ENCODE data around the gene SLA2. TPM values are rescaled to one million over a fixed set of nuclear protein-coding genes. Genes with fewer than 3 reads are reported as not detected.
"Not testable (repeated sequence)": the region's sequence is repeated elsewhere in the genome, so short reads cannot be mapped to it uniquely, and the experiment has no call there.

Gene SLA2
- total and polyA plus RNA-seq, 4 experiments from 2014 or later = 12.7 to 29.9 (median 21.5) TPM

DNA sequence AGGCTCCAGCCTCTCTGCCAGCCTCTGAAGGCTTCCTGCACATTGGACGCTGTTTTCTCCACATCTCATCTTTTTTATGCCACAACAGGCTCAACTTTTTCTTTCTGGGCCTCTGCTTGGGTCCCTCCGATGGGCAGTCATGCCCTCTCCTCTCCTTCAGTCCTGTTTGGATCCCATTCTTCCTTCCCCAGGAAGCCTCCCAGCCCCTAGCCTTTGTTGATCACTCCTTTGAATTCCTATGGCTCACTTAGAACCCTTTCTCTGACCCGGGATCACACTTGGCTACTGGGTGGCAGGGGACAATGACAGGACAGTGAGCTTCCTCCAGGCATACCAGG, 4.5 kb downstream of the SLA2 start:
- H3K4me3 ChIP-seq (ENCODE audit: low read length in 2 of 2) = no peak overlapping the region
- peak overlapping the region in 1 of 8 donors; percentile 1 for H3K4me3 Mint-ChIP-seq

DNA sequence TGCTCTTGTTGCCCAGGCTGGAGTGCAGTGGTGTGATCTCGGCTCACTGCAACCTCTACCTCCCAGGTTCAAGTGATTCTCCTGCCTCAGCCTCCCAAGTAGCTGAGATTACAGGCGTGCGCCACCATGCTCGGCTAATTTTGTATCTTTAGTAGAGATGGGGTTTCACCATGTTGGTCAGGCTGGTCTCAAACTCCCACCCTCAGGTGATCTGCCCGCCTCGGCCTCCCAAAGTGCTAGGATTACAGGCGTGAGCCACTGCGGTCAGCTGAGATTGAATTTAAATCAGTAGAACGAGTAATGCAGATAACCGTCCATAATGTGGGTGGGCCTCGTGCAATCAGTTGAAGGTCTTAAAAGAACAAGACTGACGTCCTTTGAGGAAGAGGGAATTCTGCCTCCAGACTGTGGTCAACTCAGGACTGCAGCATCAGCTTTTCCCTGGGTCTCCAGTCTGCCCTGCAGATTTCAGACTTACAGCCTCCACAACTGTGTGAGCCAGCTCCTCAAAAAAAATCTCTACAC, 7.1 kb downstream of the SLA2 start:
- H3K9me3 ChIP-seq (ENCODE audit: control insufficient read depth in 1 of 2, low read length in 2 of 2); H3K9me3 Mint-ChIP-seq; H3K27me3 Mint-ChIP-seq; CTCF ChIA-PET (ENCODE audit: partially characterized antibody); H3K27ac Mint-ChIP-seq; intact Hi-C loops (cut with micrococcal nuclease); DNase-seq; H3K4me3 Mint-ChIP-seq; H3K4me3 ChIP-seq (ENCODE audit: low read length in 2 of 2); H3K27me3 ChIP-seq (ENCODE audit: insufficient read depth, low read length); H3K27ac ChIP-seq (ENCODE audit: low read depth, low read length); POLR2A ChIA-PET (ENCODE audit: partially characterized antibody): not testable (repeated sequence)
- peaks cover 30 to 50% of the 10 kb centered on the region in 2 donors for H3K36me3 Mint-ChIP-seq
- Histone ChIP-seq H3K36me3 (ENCODE audit: insufficient read depth, low read length) (peaks cover 46% of the 10 kb centered on the region), H3K4me1 (ENCODE audit: insufficient read depth, low read length) (peaks cover 30% of the 10 kb centered on the region)
- peaks cover 19 to 48% (median 24%) of the 10 kb centered on the region in 4 donors for H3K4me1 Mint-ChIP-seq

More for the DNA sequence above, 4.5 kb downstream of the SLA2 start:
- Histone ChIP-seq H3K27me3 (ENCODE audit: insufficient read depth, low read length) (no peaks in the 10 kb centered on the region), H3K4me1 (ENCODE audit: insufficient read depth, low read length) (peaks cover 38% of the 10 kb centered on the region), H3K27ac (ENCODE audit: low read depth, low read length) (no peak overlapping the region), H3K9me3 (ENCODE audit: control insufficient read depth in 1 of 2, low read length in 2 of 2) (no peaks in the 10 kb centered on the region), H3K36me3 (ENCODE audit: insufficient read depth, low read length) (peaks cover 28% of the 10 kb centered on the region)
- no peaks in the 10 kb centered on the region for H3K27me3 Mint-ChIP-seq
- H3K4me1 Mint-ChIP-seq = peaks cover 28 to 63% (median 40%) of the 10 kb centered on the region in 4 donors
- H3K9me3 Mint-ChIP-seq = no peaks in the 10 kb centered on the region
- ChIA-PET POLR2A (ENCODE audit: partially characterized antibody) (interaction anchor here (7.1 kb wide), 1 partner anchor 33 kb away, joined by 131 read pairs; the partner anchor contains the start of gene RAB5IF), CTCF (ENCODE audit: partially characterized antibody) (interaction anchor here (6.4 to 6.8 kb wide), 2 partner anchors 30 to 37 kb away, joined by 55 to 83 read pairs; partner anchors contain the start of gene RAB5IF)
- intact Hi-C loops (cut with micrococcal nuclease) = no loop called here
- H3K27ac Mint-ChIP-seq = peak overlapping the region; percentile 24 to 97 (median 88)
- H3K36me3 Mint-ChIP-seq = peaks cover 19 to 50% of the 10 kb centered on the region in 2 donors
- no peak for DNase-seq

DNA sequence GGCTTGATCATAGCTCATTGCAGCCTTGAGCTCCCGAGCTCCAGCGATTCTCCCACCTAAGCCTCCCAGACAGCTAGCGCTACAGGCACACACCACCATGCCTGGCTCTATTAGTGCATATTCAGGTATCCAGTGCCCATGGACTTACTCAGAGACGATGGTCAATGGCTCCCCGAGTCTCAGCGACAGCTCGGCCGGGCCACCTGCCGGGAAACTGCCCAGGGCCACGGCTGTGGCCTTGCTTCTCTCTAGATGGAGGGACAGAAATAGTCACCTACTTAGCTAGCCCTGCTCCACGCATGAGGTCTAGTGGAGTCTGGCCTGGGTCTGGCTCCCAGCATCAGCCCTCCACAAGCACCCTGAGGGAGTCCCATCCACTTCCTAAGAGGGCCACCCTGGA, 11.7 kb downstream of the SLA2 start:
- CTCF ChIA-PET (ENCODE audit: partially characterized antibody) = interaction anchor here (0.8 to 1.4 kb wide), 3 partner anchors 10 to 22 kb away, joined by 3 to 4 read pairs (median 4); partner anchors contain the start of gene SLA2
- H3K4me3 Mint-ChIP-seq = peak overlapping the region in 1 of 8 donors; percentile 52

DNA sequence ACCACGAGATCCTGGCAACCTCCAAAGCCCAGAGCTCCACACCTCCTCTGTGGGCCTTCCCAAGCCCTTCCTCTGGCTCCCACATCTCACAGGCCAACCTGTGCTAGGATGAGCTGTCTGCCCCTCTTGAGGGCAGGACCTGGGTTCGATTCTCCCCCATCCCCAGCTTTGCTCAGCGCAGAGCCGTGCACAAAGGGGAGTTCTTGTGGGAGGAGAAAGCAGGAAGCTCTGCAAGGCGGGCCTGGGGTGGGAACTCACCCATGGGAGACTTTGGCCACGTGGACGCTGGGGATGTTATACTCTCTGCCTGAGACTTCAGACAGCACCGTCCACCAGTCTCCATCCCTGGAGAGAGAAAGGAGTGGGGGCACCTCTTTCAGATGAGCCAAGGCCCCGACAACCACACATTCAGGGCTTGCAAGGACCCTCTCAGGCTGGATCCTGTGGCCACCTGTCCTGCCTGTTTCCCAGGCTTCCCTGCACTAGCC, 12.7 kb downstream of the SLA2 start:
- H3K27me3 Mint-ChIP-seq = no peaks in the 10 kb centered on the region
- ChIA-PET CTCF (ENCODE audit: partially characterized antibody) (interaction anchor here (1.0 to 1.4 kb wide), 2 partner anchors 13 to 21 kb away, joined by 3 to 4 read pairs; partner anchors contain the start of gene SLA2), POLR2A (ENCODE audit: partially characterized antibody) (no interaction called here)
- peaks cover 24 to 62% (median 33%) of the 10 kb centered on the region in 4 donors for H3K4me1 Mint-ChIP-seq
- no peak overlapping the region for H3K4me3 Mint-ChIP-seq
- peaks cover 35 to 62% of the 10 kb centered on the region in 2 donors for H3K36me3 Mint-ChIP-seq
- peaks cover 30% of the 10 kb centered on the region for H3K36me3 ChIP-seq (ENCODE audit: insufficient read depth, low read length)
- H3K27ac ChIP-seq (ENCODE audit: low read depth, low read length) = no peak overlapping the region
- no peaks in the 10 kb centered on the region for H3K27me3 ChIP-seq (ENCODE audit: insufficient read depth, low read length)
- H3K4me3 ChIP-seq (ENCODE audit: low read length in 2 of 2) = no peak overlapping the region
- H3K9me3 Mint-ChIP-seq = no peaks in the 10 kb centered on the region
- H3K9me3 ChIP-seq (ENCODE audit: control insufficient read depth in 1 of 2, low read length in 2 of 2) = no peaks in the 10 kb centered on the region
- intact Hi-C loops (cut with micrococcal nuclease) = no loop called here
- H3K27ac Mint-ChIP-seq = peak overlapping the region in 4 of 7 donors; percentile 32 to 86 (median 56)
- H3K4me1 ChIP-seq (ENCODE audit: insufficient read depth, low read length) = peaks cover 26% of the 10 kb centered on the region
- DNase-seq = no peak

More for the DNA sequence above, 11.7 kb downstream of the SLA2 start:
- POLR2A ChIA-PET (ENCODE audit: partially characterized antibody) = interaction anchor here (1.0 kb wide), 1 partner anchor 29 kb away, joined by 3 read pairs; the partner anchor contains the start of gene RAB5IF
- Histone ChIP-seq H3K27ac (ENCODE audit: low read depth, low read length) (no peak overlapping the region), H3K9me3 (ENCODE audit: control insufficient read depth in 1 of 2, low read length in 2 of 2) (no peaks in the 10 kb centered on the region), H3K4me3 (ENCODE audit: low read length in 2 of 2) (no peak overlapping the region), H3K27me3 (ENCODE audit: insufficient read depth, low read length) (no peaks in the 10 kb centered on the region), H3K36me3 (ENCODE audit: insufficient read depth, low read length) (peaks cover 39% of the 10 kb centered on the region), H3K4me1 (ENCODE audit: insufficient read depth, low read length) (peaks cover 16% of the 10 kb centered on the region)
- intact Hi-C loops (cut with micrococcal nuclease) = no loop called here
- H3K27me3 Mint-ChIP-seq = no peaks in the 10 kb centered on the region
- H3K9me3 Mint-ChIP-seq = no peaks in the 10 kb centered on the region
- peak overlapping the region; percentile 30 to 94 (median 81) for H3K27ac Mint-ChIP-seq
- DNase-seq = no peak
- peaks cover 35 to 62% of the 10 kb centered on the region in 2 donors for H3K36me3 Mint-ChIP-seq
- H3K4me1 Mint-ChIP-seq = peaks cover 24 to 57% (median 28%) of the 10 kb centered on the region in 4 donors

DNA sequence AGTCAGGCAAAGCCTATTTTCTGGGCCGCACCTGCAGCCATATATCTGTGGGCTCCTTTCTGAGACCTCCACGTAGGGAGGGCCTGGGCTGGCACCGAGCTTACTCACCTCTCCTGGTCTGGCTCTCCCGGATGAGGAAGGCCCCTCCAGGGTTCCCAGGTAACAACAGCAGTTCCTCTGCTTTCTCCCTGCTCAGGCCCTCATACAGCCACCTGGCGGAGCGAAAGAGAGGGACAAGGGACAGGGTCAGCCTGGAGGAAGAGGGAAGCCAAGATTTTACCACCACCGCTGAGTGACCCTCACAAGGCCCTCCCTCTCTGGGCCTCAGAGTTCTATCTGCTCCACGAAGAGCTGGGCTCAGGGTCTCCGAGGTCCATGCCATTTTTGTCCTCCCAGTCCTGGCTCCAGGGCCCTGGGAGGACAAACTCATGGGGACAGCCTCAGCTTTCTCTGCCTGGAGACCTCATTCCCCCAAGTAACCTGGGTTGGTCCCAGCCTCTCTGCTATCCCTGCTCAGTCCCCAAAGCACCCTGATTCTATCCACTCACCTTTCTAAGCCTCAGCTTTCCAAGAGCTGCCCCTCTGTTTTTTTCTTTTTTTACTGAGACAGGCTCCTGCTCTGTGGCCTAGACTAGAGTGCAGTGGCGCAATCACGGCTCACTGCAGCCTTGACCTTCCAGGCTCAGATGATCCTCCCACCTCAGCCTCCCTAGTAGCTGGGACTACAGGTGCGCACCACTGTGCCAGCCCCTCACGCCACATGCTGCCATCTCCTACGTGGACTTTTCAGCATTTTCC, 13.3 kb downstream of the SLA2 start:
- Histone ChIP-seq H3K9me3 (ENCODE audit: control insufficient read depth in 1 of 2, low read length in 2 of 2) (no peaks in the 10 kb centered on the region), H3K4me3 (ENCODE audit: low read length in 2 of 2) (no peak overlapping the region), H3K4me1 (ENCODE audit: insufficient read depth, low read length) (peaks cover 32% of the 10 kb centered on the region), H3K36me3 (ENCODE audit: insufficient read depth, low read length) (peaks cover 33% of the 10 kb centered on the region), H3K27me3 (ENCODE audit: insufficient read depth, low read length) (no peaks in the 10 kb centered on the region), H3K27ac (ENCODE audit: low read depth, low read length) (no peak overlapping the region)
- peaks cover 23 to 64% (median 39%) of the 10 kb centered on the region in 4 donors for H3K4me1 Mint-ChIP-seq
- H3K27ac Mint-ChIP-seq = peak overlapping the region in 5 of 7 donors; percentile 7 to 94 (median 70)
- H3K27me3 Mint-ChIP-seq = no peaks in the 10 kb centered on the region
- ChIA-PET CTCF (ENCODE audit: partially characterized antibody) (interaction anchor here (1.0 kb wide), 1 partner anchor 14 kb away, joined by 3 read pairs; the partner anchor contains the start of gene SLA2), POLR2A (ENCODE audit: partially characterized antibody) (interaction anchor here (7.6 kb wide), 1 partner anchor 12 kb away, joined by 90 read pairs; the partner anchor contains the start of gene SLA2)
- DNase-seq = no peak
- H3K4me3 Mint-ChIP-seq = peak overlapping the region in 1 of 8 donors; percentile 37
- peaks cover 41 to 65% of the 10 kb centered on the region in 2 donors for H3K36me3 Mint-ChIP-seq
- H3K9me3 Mint-ChIP-seq = no peaks in the 10 kb centered on the region
- intact Hi-C loops (cut with micrococcal nuclease) = no loop called here

DNA sequence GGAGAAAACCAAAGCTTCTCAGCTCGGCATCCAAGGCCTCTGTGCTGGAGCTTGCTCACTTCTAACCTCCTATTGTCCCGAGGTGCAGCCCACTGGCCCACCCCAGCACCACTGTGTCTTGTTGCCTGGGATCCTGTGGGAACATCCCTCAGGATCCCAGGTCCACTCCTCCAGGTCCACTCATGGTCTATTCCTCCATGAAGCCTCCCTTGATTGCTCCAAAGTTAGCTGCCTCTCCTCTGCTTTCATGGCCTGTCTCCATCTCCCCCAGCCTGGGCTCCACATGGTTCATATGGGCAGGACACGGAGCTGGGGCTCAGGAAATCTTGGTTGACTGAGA, 13.9 kb downstream of the SLA2 start:
- no peak overlapping the region for H3K4me3 ChIP-seq (ENCODE audit: low read length in 2 of 2)
- no peaks in the 10 kb centered on the region for H3K9me3 ChIP-seq (ENCODE audit: control insufficient read depth in 1 of 2, low read length in 2 of 2)
- no peaks in the 10 kb centered on the region for H3K9me3 Mint-ChIP-seq
- CTCF ChIA-PET (ENCODE audit: partially characterized antibody) = interaction anchor here (3.7 kb wide), 1 partner anchor 14 kb away, joined by 25 read pairs; the partner anchor contains the start of gene SLA2
- DNase-seq = no peak
- H3K27ac Mint-ChIP-seq = peak overlapping the region; percentile 68 to 94 (median 85)
- POLR2A ChIA-PET (ENCODE audit: partially characterized antibody) = interaction anchor here (7.6 kb wide), 1 partner anchor 12 kb away, joined by 90 read pairs; the partner anchor contains the start of gene SLA2
- no peaks in the 10 kb centered on the region for H3K27me3 Mint-ChIP-seq
- peak overlapping the region in 3 of 8 donors; percentile 18 to 49 (median 37) for H3K4me3 Mint-ChIP-seq
- H3K4me1 Mint-ChIP-seq = peaks cover 23 to 65% (median 42%) of the 10 kb centered on the region in 4 donors
- intact Hi-C loops (cut with micrococcal nuclease) = no loop called here
- H3K4me1 ChIP-seq (ENCODE audit: insufficient read depth, low read length) = peaks cover 32% of the 10 kb centered on the region
- peaks cover 39% of the 10 kb centered on the region for H3K36me3 ChIP-seq (ENCODE audit: insufficient read depth, low read length)
- peaks cover 41 to 69% of the 10 kb centered on the region in 2 donors for H3K36me3 Mint-ChIP-seq
- no peak overlapping the region for H3K27ac ChIP-seq (ENCODE audit: low read depth, low read length)
- no peaks in the 10 kb centered on the region for H3K27me3 ChIP-seq (ENCODE audit: insufficient read depth, low read length)
